GM19372 (cell line): ENCODE data around the gene MT1G.
"Not testable (repeated sequence)": the region's sequence is repeated elsewhere in the genome, so short reads cannot be mapped to it uniquely, and the experiment has no call there.

ENCODE experiments used
- ATAC-seq: cut with Tn5 transposase; IDR thresholded peaks from one replicate; pipeline ENCODE4 v1.9.1; 2021; ENCODE audit warnings: mild to moderate bottlenecking, low read depth, moderate library complexity; ENCODE audit not compliant: unreplicated experiment

Gene MT1G

DNA sequence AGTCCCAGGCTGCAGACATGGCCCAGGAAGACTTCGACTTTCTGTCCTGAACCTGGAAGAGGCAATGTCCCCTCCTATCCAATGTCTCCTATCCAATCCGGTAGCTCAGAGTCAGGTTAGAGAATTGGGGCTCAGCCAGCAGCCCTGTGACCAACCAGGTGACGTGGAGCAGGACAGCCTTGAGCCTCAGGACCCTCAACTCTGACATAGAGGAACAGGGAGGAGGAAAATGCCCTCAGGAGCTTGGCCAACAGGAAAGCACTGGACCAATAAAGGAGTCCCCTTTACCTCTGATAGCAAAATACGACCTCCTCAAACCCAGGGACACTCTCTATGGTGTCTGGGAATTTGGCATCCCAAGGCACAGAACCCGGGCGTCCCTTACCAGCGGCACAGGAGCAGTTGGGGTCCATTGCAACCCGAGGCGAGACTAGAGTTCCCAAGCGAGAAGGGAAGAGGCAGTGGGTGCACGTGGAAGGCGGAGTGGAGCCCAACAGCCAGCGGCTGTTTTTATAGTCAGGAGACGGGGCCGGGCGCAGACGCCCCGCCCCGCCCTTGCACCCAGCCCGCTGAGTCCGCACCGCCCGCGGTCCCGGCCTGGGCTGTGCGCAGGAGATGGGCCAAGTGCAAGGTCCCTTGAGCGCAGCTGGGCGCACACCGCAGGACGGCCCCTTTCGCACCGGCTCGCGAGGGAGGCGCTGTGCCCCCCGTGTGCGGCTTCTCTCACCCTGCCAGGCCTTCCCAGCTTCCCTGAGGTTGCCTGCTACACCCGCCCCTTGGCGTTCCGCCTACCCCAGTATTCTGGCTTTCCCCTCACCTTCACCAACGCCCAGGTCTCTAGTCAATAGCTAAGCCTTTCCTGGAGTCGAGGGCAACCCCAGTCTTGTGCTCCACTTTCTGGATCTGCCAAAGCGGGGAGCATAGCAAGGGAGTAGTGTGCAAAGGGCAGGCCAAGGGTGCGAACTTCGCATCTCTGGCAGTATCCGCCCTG lies at the start of gene MT1G:
MT1G (minus strand) TSS at position 485 of the 991 bp plus-strand sequence; CDS start at position 413, 72 bp downstream.
- ATAC-seq = no peak

DNA sequence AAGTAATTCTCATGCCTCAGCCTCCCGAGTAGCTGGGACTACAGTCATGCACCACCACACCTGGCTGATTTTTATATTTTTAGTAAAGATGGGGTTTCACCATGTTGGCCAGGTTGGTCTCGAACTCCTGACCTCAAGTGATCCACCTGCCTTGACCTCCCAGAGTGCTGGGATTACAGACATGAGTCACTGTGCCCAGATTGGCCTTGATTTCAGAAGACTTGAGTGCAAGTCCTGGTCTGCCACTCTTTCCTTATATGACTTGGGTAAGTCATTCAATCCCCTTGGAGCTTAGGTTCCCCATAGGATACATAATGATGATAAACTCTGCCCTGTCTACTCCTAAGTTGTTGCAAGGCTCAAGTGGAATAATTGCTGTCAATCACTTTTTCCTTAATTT lies 49.7 kb upstream of the MT1G start:
- not testable (repeated sequence) for ATAC-seq

DNA sequence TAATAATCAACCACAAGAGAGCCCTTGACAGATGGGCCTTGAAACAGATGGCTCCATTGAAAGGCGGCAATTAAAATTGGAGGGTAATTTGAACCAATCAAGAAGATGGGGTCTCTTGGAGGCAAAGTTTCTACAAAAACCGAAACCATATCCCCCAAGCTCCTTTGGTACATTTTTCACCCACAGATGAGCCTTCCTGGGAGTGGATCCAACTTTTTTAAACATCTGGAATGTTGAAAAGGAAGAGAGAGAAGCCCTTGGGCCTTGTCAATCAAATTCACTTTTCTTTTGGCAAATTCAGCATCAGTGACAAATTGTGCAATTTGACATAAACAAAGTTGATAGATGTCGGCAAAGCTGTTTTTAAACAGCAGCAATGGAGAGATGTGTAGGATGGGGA lies 48.9 kb upstream of the MT1G start:
- ATAC-seq = no peak

DNA sequence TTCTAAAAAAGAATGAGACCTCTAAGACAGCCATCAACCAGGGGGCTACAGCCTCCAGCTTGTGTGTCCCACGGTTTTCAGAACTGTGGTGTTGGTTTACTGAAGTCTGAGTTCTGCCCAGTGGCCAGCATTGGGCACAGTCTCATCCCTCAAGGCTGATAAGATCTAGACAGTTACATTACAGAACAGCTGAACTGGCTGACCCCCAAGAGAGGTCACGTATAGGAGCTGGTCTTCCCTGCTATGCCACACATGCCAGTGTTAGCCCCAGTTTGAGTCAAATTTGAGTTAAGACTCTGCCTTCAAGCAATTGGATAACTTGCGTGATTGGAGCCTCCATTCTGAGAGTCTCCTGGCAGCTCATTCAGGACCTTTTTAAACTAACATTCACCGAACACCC lies 47.3 kb upstream of the MT1G start:
- ATAC-seq = no peak

DNA sequence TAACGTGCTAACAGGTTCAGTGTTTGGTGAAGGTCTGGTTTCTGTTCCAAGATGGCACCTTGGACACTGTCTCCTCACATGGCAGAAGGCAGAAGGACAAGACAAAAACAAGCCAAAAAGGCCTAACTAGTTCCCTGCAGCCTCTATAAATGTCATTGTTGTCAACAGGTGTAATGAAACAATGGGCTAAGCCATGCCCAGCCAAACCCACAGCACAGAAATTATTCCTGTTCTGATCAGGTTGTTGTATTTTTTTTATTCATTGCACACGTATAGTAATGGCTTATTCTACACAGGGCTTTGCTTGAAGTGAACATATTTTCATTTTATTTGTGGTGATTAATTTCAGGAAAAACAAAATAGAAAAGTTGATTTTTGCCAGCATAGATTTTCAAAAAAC lies 45.9 kb upstream of the MT1G start:
- no peak for ATAC-seq

DNA sequence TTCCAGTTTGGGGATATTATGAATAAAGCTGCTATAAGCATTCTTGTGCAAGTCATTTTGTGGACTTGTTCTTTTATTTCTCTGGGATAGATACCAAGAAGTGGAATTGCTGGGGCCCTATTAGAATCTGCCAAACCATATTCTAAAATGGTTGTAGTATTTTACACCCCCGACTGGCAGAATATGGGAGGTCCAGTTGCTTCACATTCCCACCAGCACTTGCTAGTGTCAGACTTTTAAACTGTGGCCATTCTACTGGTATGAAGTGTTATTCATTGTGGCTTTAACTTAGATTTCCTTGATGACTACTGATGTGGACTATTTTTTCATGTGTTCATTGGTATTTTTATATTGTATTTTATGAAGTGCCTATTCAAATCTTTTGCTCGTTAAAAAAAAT lies 44.0 kb upstream of the MT1G start:
- no peak for ATAC-seq

DNA sequence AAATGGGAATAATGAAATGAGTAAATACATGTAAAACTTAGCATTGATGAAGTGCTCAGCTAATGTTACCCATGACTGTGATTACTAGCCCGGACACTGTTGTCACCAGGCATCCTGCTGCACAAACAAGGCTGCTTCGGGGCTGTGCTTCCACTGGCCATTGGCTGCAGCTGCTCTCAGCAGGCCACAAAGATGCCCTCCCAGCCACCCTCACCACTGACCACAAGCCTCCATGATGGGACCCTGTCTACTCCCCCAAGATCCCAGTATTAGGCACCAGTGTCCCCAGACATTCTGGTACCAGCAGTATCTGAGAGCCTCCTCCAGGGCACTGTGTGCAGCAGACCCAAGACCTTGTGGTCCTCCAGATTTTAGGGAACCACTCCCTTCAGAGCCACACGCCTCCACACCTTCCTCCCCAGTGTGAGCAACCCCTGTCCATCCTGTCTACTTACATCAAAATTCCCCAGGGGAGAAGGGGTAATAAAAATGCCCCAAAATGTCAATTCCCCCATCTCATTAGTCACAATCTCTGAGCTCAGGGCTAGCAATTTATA lies 42.4 kb upstream of the MT1G start:
- no peak for ATAC-seq

DNA sequence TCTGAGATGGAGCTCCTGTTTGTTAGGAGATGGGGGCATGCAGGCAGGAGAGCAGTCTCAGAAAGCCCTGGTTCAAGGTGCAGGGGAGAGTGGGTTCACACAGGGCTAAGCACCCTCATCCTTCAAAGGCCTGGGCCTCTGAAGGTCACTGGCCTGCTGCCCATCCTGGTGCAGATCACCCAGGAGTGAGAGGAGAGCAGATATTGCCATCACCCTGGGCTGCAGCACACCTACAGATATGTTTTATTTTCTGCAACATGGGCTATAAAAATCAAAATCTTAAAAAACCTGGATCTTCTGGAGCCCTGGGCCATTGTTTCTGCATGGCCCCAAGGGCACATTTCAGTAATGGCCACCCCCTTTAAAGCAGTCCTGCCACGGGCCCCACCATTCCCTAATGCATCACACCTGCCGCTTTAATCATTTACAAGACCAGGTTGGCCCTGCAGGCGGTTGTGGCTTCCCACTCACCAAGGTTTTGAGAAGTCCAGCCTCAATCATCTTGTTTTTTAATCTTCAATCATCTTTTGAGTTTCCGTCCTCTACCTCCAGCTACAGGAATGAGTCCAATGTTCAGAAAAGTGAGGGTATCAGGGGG lies 41.7 kb upstream of the MT1G start:
- ATAC-seq = no peak

DNA sequence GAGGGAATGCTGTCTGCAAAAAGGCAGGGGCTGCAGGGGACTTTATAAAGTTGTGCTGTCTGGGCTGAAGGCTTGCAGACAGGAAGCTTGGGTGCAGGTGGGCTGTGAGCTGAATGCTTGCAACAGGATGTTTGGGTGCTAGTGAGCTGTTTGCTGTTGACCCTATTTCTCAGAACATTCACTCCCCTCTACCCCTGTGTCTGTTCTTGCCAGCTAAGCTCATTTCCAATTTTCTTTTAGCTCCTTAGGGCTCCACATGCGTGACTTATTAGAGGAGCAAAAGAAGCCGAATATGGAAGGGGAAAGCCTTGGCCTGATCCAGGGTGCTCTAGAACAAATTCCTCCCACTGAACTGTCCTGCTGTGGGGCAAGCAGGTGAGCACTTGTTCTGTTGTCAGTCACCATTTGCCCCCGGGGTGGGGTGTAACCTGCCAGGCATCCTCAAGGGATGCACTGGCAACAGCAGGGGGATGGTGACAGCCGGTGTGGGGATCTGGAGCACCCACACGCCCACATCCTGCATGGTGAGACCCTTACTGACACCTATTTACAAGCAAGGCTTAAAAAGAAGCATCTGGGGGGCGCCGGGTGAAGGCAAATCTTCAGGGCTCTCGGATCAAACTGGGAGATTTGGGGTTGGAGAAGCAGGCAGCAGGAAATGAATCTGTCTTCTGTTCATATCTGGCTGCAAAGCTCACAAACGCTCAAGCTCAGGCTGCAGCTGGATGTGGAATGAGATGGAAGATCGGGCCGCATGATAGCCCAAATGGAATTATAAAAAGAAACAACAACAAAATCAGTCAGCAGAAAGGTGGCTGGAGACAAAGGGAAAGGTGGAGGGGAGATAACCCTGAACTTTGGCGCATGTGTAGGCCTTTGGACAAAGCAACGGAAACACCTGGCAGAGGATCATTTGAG lies 40.9 kb upstream of the MT1G start:
- ATAC-seq = no peak

DNA sequence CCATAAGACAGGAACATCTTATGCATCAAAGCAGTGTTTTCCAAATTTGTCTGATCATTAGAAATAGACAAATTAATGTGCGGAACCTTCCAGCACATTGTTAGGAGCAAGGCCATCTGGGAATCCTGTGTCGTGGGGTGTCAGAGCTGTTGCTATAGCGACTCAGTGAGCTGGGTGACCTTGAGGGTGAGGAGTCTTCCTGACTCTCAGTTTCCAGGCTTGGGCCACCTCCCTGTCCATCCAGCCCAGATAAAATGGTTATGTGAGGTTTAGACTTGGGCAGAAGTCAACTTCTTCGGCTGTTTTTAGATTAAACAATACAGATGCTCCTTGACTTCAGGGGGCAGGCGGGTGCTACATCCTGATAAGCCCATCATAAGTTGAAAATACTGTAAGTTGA lies 35.0 kb upstream of the MT1G start:
- no peak for ATAC-seq

DNA sequence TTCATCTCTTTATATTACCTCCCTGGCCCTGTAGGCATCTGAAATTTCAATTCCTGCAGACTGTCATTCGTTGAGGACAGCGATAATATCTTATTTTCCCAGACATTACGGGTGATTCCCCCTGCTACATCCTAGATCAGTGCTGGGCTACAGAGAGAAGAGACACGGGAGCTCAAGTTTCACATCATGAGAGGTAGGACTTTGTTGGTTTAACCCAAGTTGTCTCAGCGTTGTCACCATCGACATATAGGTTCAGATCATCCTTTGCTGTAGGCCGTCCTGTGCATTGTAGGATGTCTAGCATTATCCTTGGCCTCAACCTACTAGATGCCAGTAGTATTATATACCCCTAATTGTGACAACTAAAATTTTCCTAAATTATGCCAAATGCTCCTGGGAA lies 33.7 kb upstream of the MT1G start:
- ATAC-seq = no peak

DNA sequence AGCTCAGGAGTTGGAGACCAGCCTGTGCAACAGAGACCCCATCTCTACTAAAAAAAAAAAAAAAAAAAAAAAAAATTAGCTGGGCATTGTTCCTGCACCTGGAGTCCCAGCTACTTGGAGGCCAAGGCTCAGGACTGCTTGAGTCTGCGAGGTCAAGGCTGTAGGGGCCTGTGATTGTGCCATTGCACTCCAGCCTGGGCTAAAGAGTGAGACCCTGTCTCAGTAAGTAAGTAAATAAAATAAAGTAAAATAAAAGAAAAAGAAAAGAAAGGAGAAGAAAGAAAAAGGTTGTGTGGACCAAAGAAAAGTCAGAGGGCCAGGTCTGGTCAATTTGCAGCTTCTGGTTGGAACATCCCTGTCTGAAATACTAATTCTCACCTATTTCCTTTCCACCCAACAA lies 32.8 kb upstream of the MT1G start:
- ATAC-seq = no peak

DNA sequence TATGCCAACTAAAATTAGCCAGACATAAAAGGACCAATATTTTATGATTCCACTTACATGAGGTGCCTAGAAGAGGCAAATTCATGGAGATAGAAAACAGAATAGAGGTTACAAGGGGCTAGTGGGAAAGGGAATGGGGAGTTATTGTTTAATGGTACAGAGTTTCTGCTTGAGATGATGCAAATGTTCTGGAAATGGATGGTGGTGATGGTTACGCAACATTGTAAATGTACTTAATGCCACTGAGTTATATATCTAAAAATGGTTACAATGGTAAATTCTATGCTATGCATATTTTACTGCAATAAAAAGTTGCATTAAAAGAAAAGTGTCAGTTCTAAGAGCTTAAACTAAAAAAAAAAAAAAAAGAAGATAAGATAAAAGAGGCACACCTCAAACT lies 32.3 kb upstream of the MT1G start:
- no peak for ATAC-seq

DNA sequence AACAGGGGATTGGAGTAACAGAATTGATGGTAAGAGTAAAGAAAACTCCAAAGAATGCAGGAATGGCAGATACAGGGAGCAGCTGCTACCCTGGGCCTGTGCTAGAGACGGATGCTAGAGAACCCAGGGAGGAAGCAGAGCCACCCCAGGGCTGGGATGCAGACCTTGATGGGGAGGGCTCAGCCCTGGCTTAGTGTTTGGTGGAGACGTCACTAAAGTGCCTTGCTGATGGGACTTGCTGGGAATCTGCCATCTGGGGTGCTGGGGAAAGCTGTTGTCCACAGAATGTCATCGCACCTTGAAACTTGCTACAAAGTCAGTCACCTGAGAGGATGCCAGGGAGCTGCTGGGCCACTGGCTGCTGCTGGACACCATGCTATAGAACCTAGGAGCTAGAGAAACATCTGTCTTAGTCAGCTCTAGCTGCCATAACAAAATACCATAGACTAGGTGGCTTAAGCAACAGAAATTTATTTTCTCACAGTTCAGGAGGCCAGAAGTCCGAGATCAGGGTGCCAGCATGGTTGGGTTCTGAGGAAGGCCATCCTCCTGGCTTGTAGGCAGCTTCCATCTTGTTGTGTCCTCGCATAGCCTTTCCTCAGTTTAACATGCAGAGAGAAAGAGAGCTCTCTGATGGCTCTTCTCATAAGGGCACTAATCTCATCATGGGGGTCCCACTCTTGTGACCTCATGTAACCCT lies 29.7 kb upstream of the MT1G start:
- ATAC-seq = no peak

DNA sequence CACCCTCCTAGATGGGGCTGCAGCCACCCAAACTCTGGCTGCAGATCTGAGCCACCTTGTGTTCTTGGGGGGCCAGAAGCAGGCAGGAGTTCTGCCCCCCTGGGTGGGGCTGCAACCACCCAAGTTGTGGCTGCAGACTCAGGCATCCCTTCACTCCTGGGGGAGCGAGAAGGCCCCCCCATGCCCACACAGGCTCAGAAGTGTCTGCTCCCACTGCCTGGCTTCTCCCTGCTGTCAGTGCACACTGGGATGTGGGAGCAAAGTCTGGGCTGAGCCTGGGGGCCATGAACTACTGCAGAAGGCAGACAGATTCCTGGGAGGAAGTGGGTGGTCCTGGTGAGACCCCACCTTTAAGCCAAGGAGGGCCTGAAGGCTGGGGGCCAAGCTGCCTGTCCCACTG lies 27.4 kb upstream of the MT1G start:
- no peak for ATAC-seq

DNA sequence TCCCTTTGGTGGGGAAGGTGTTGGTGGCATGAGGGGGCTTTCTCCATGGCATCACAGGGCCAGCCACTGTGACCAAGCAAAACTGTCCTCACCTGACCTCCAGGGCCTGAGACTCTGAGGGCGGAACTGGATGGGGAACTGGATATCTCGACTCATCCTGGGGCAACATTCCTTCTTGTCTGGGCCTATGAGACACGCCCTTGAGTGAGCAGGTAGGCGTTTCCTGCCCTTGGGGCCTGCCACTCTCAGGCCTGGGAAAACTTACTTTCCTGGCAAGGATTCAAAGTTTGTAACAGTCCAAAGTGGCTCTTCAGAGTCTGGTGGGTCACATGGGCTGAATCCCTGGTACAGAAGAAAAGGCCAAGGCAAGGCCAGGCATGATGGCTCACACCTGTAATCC lies 24.0 kb upstream of the MT1G start:
- no peak for ATAC-seq

DNA sequence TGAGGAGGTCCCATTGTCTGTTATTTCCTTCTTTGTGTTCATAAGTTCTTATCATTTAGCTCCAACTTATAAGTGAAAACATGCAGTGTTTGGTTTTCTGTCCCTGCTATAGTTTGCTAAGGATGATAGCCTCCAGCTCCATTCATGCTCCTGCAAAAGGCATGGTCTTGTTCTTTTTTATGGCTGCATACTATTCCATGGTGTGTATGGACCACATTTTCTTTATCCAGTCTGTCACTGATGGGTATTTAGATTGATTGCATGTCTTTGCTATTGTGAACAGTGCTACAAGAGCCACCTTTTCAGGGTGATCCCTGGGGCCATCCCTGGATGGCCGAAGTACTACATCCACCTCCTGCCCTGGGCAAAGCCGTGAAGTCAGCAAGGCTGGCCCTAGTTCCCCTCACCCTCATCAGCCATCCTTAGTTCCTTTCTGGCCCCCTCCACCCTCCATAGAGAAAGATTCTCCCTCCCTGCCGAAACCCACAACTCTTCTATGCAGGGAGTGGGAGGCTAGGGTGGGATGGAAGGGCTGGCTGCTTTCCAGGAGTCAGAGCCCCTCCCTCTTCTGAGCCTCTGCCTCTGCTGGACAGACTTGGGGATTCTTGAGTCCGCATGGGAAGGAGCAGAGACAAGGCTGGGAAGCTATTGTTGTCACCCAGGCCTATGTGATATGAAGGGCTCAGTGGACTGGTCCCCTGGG lies 22.7 kb upstream of the MT1G start:
- no peak for ATAC-seq

DNA sequence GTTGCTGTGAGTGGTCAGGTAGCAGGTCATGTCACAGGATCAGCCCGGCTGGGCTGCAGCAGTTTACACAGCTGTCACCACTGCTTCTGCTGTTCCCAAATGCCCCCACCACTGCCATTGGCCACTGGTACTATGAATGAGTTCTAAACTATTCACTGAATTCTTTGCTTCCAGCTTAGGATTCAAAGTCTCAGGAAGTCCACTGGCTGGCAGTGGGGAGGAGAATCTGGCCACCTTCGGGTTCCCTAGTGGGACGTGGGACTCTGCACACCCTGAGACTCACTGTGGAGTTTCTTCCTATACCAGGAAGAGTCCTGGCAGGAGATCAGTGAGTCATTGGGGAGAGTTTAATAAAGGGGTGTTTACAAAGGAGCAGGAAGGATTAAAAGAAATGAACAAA lies 21.3 kb upstream of the MT1G start:
- no peak for ATAC-seq

DNA sequence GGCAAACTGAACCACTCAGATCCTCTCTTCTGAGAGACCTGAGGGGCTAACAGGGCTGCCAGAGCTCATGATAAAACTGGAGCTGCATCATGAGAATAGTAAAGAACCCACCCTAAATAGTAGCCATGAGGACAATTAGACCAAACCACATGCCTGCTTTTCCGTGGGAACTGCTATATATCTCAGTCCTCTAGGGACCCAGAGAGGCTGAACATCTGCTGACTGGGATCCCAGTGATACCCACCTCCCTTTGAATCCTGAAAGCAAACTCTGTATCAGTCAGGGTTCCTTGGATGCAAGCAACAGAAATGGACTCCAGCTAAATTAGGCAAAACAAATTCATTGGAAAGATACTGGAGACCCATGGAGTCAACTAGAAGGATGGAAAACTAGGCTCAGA lies 20.9 kb upstream of the MT1G start:
- no peak for ATAC-seq
